NCI-H2196 (cell line): ENCODE results near the gene SLC12A4.
"Not testable (repeated sequence)": the region's sequence is repeated elsewhere in the genome, so short reads cannot be mapped to it uniquely, and the experiment has no call there.

Source experiments
- DNase-seq: peaks from one replicate; lab custom pipeline; 2025; ENCODE audit not compliant: unreplicated experiment; lab: John Stamatoyannopoulos, UW

The SLC12A4 gene

GRCh38 chr16:67942510-67943255 lies 25.8 kb downstream of the SLC12A4 start:
- peak; percentile 36 for DNase-seq

DNA sequence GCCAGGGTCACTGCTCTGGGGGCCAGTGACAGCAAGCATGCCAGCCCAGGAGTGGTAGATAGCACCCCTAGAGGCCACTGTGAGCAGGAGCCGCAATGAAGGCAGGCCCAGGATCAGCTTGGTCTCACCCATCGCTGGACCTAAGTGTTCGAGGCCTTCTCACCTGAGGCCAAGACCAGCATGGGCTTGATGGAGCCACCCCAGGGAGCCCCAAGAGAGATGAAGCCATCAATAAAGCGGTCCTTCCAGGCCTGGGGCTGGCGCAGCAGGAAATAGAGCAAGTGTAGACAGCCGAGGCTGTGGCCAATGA lies 26.3 kb downstream of the SLC12A4 start:
- peak; percentile 19 for DNase-seq

- DNase-seq, result no peak
Measured at GRCh38 chr16:67941469-67942199, 26.8 kb downstream of the SLC12A4 start.

- no peak for DNase-seq
Measured at GRCh38 chr16:67940446-67941089, 27.9 kb downstream of the SLC12A4 start.

- peak; percentile 8 for DNase-seq
Measured at GRCh38 chr16:67939507-67940445, 28.7 kb downstream of the SLC12A4 start.

GRCh38 chr16:67937713-67938112 lies 30.7 kb downstream of the SLC12A4 start:
- not testable (repeated sequence) for DNase-seq

GRCh38 chr16:67936880-67937605 lies 31.4 kb downstream of the SLC12A4 start:
- no peak for DNase-seq

DNA sequence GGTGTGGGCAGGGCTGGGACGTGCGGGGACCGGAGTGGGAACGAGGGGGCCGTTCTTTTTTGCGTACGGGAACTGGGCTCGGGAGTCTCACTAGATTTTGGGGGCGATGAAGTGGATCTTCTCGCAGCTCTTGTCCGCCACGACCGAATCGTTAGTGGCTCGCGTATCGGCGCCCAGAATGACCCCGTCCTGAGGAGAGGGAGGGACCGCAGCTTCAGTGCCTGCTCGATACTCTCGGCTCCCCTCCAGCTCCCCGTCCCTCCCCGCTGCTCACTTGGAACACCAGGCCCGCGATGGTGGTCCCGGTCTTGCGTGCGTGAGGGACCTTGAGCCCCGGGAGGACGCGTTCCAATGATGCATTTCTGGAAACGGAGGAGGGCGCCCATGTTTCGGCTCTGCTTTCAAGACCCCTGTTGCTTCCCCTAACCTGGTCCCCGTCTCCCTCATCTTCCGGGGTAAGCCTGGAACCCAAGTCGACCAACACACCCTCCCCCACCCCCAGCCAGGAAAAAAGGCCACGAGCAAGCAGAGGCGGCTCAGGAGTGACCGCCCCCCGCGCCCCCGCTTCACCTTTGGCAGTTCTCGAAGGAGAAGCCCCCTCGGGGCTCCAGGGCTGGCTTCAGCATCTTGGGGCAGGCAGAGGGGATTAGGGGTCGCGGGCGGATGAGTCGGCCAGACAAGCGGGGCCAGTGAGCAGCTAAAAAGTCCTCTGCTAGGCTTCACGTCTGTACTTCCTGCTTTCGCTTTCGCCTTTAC lies 32.1 kb downstream of the SLC12A4 start, which contains the start of gene PSMB10:
PSMB10 (minus strand) TSS at position 727 of the 756 bp plus-strand sequence; CDS start at position 626, 101 bp downstream.
- DNase-seq, result peak; percentile 19

DNA sequence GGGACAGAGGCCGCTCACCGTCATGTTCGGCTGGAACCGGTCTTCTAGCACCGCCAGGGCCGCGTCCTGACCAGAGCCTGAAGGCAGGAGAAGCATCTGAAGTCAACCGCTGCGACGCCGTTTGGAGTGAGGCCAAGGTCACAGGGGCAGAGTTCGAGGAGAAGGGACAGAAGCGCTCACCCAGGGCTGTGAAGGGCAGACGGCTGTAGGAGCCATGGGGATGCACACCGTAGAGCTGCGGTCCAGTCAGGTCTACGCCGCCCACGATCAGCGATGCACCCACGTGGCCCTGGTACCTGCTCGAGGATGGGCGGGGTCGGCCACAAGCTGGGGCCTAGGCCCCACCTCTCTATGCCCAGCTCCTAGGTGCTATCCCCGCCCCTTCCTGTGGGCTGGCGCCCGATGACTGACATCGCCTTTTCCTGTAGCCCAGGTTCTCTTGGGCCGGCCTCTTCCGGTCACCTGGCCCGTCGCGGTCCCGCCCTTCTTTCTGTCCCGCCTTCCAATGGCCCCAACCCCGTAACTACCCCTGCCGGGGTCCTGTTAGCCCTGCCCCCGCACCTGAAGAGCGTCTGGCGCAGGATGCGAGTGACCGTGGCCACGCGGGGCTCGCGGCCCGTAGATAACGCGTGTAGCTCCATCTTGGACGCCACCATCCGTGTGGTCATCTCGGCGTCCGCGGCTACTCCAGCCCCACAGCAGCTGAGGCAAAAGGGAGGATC lies 32.9 kb downstream of the SLC12A4 start:
- peak; percentile 91 for DNase-seq

- no peak for DNase-seq
Measured at GRCh38 chr16:67935101-67935401, 33.4 kb downstream of the SLC12A4 start.

GRCh38 chr16:67934306-67935100 lies 33.9 kb downstream of the SLC12A4 start:
- no peak for DNase-seq

GRCh38 chr16:67933805-67934204 lies 34.6 kb downstream of the SLC12A4 start:
- DNase-seq, result no peak

DNA sequence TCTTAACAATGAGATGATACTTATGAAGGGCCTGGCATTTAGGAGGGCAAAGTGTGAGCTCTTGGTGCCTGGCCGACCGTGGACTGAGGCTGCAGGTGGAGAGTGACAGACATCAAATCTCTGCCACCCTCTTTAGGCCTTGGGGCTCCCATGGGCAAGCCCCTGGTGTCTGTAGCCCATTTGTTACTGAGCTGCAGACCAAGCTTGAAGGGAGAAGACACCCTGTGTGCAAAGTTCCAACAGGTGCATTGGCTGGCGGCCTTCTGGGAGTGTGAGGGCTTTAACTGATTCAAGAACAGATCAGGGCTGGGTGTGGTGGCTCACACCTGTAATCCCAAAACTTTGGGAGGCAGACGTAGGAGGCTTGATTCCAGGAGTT lies 36.0 kb downstream of the SLC12A4 start:
- DNase-seq, result no peak

GRCh38 chr16:67931712-67932461 lies 36.5 kb downstream of the SLC12A4 start, which contains the start of gene CTRL:
TSS of gene CTRL (minus strand) at chr16:67931862. CDS start at chr16:67931852, 10 bp downstream.
- DNase-seq, result no peak

DNA sequence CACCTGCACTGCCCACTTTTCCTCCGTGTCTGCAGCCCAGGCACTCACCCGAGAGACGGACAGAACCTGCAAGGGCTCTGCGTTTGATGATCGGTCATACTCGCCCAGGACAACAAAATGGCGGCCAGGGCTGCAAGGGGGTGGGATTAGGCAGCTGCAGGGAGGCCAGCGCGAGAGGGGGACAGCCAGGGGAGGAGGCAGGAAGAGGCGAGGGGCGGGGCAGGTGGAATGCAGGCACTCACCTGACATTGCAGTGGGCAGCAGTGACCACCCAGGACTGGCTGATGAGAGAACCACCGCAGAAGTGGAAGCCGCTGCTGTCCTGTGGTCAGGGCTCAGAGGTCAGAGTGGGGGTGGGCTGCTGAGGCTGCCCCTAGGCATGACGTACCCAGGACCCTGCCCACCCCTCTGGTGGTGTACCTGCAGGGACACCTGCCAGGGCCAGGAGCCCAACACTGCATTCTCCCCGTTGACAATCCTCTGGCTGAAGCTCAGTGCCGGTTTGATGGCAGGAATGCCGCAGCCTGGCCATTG lies 37.7 kb downstream of the SLC12A4 start:
- no peak for DNase-seq

DNA sequence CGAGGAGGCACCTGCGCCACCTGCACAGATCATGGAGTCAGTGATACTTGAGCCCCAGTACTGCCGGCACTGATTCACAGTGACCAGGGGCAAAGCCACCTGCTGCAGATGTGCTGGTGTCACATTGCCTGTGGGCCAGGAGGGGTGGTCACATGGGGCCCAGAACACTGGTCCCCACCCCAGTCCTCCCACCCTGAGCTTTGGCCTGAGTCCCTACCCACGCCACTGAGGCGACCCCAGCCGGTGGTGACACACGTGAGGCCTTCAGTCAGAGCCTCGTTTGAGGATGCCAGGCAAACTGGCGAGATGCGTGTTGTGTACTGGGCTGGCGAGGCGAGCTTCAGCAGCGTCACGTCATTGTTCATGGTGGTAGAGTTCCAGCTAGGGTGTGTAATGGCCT lies 38.2 kb downstream of the SLC12A4 start:
- DNase-seq, result no peak
